Stomach (tissue), 9 donors: ENCODE results near the gene LRRC4C. TPM values are rescaled to one million over a fixed set of nuclear protein-coding genes. Genes with fewer than 3 reads are reported as not detected.

Experiments
- DNase-seq, 2 donors: peaks; one replicate each; pipeline versions ENCODE4 v3.0.0 to v3.0.0-alpha.2; 2013 to 2019
- H3K27ac ChIP-seq, 5 donors: fragments of 200-600 bp in 4 of 5; sonication (generic) in 4 of 5; one replicate each; pipeline ENCODE4 v1.5.1; 2013 to 2019; ENCODE audit warnings: mild to moderate bottlenecking in 1 of 5, moderate library complexity in 1 of 5
- H3K27me3 ChIP-seq, 3 donors: fragments of 200-600 bp; sonication (generic); one replicate each; pipeline ENCODE4 v1.5.1; 2017 to 2019; ENCODE audit warnings: mixed run types in 1 of 3
- H3K36me3 ChIP-seq, 4 donors: fragments of 200-600 bp; sonication (generic); 1 replicate in 3 of 4; 2 replicates in 1 of 4; pipeline ENCODE4 v1.5.1; 2016 to 2019
- H3K4me1 ChIP-seq, 4 donors: fragments of 200-600 bp; sonication (generic); one replicate each; pipeline ENCODE4 v1.5.1; 2016 to 2019
- H3K4me3 ChIP-seq, 4 donors: fragments of 200-600 bp; sonication (generic) in 3 of 4; one replicate each; pipeline ENCODE4 v1.5.1; 2016 to 2019; ENCODE audit warnings: mild to moderate bottlenecking in 1 of 4
- H3K9me3 ChIP-seq, 4 donors: fragments of 200-600 bp; sonication (generic); one replicate each; pipeline ENCODE4 v1.5.1; 2016 to 2019
- EP300 ChIP-seq: sonication (generic); formaldehyde crosslinking; IDR thresholded peaks from one replicate; pipeline ENCODE4 v1.6.1; 2017; ENCODE audit warnings: antibody characterized with exemption
- POLR2A ChIP-seq, 4 donors: fragments of 450-650 bp; IDR thresholded peaks; one replicate each; pipeline ENCODE4 v1.6.1; 2016; ENCODE audit warnings: antibody characterized with exemption in 4 of 4, control low read depth in 2 of 4, mild to moderate bottlenecking in 1 of 4, moderate library complexity in 1 of 4
- POLR2AphosphoS5 ChIP-seq, 3 donors: sonication (generic); formaldehyde crosslinking; IDR thresholded peaks; one replicate each; pipeline ENCODE4 v1.6.1; 2016; ENCODE audit warnings: antibody characterized with exemption in 3 of 3
- WGBS, 5 donors: extraction: QIAGEN DNeasy Blood & Tissue Kit in 3 of 5; methylation state at CpG; one replicate each; pipeline versions ENCODE4 v1.1.5 to v1.1.7; 2013 to 2018; 5-methylcytosine and 5-hydroxymethylcytosine counted together
- intact Hi-C: fragments of 100-400 bp; cut with DNase I; formaldehyde crosslinking; loops from one replicate; pipeline ENCODE4 v1.15.1; 2023; ENCODE audit warnings: low total_unique reads
- polyA plus RNA-seq, 3 donors: library from polyadenylated mRNA; stranded (reverse); fragments of 200-250 nt; gene quantifications; one replicate each; pipeline ENCODE4 v1.2.3, GENCODE V29; 2013
- total RNA-seq, 5 donors: library from RNA; depleted of rRNA; stranded (reverse); fragments of >200 nt; gene quantifications; one replicate each; pipeline versions ENCODE4 v1.1.0 to v1.2.3, GENCODE V29; 2014 to 2016
- TF ChIP-seq, protein P1 (sequence below), 7 experiments: fragments of 450-650 bp in 4 of 7; fragments of 200-600 bp in 3 of 7; sonication (generic) in 3 of 7; IDR thresholded peaks; one replicate each; pipeline ENCODE4 v1.5.1; 2016 to 2019; ENCODE audit warnings: antibody characterized with exemption in 7 of 7, control low read depth in 2 of 7, mild to moderate bottlenecking in 1 of 7
- donor health status: healthy with polysubstance abuse.
- donor health status: Bipolar disorder and iron deficiency.
- donor health status: healthy.

LRRC4C gene
- total and polyA plus RNA-seq, 8 donors = 0.31 to 3.3 (median 0.45) TPM; not detected in 4

DNA sequence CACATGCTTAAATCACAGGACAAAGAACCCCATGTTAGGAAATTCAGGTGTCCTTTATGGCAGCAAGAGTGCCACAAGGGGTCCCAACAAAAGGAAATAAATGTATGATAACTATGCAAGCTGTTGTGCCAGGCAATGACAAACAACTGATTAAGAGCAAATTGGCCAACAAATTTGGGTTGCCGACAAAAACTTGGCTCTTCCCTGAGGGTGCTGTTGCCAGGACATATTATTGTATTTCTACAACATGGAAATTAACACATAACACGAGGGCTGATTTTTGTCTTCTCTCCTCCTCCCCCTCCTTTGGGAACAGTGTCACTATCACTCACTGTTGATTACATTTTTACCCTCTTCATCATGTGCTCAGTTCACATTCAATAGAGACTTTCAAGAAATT is 56.0 kb downstream of the LRRC4C start:
- Histone ChIP-seq H3K27me3 (no peaks in the 10 kb centered on the region), H3K9me3 (no peaks in the 10 kb centered on the region), H3K4me3 (no peak overlapping the region), H3K27ac (no peak overlapping the region), H3K4me1 (no peaks in the 10 kb centered on the region), H3K36me3 (no peaks in the 10 kb centered on the region)
- no peak for DNase-seq
- intact Hi-C loops = no loop called here
- TF ChIP-seq, protein P1, sequence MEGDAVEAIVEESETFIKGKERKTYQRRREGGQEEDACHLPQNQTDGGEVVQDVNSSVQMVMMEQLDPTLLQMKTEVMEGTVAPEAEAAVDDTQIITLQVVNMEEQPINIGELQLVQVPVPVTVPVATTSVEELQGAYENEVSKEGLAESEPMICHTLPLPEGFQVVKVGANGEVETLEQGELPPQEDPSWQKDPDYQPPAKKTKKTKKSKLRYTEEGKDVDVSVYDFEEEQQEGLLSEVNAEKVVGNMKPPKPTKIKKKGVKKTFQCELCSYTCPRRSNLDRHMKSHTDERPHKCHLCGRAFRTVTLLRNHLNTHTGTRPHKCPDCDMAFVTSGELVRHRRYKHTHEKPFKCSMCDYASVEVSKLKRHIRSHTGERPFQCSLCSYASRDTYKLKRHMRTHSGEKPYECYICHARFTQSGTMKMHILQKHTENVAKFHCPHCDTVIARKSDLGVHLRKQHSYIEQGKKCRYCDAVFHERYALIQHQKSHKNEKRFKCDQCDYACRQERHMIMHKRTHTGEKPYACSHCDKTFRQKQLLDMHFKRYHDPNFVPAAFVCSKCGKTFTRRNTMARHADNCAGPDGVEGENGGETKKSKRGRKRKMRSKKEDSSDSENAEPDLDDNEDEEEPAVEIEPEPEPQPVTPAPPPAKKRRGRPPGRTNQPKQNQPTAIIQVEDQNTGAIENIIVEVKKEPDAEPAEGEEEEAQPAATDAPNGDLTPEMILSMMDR (IDR thresholded peaks at IDR 0.05) = no peak
- no peak for TF ChIP-seq POLR2AphosphoS5 (IDR thresholded peaks at IDR 0.05)
- TF ChIP-seq POLR2A (IDR thresholded peaks at IDR 0.05) = no peak
- no peak for TF ChIP-seq EP300
- 41 to 60% (median 52%) methylated on average over 2 of the region's 2 CpGs for WGBS, 5 donors

DNA sequence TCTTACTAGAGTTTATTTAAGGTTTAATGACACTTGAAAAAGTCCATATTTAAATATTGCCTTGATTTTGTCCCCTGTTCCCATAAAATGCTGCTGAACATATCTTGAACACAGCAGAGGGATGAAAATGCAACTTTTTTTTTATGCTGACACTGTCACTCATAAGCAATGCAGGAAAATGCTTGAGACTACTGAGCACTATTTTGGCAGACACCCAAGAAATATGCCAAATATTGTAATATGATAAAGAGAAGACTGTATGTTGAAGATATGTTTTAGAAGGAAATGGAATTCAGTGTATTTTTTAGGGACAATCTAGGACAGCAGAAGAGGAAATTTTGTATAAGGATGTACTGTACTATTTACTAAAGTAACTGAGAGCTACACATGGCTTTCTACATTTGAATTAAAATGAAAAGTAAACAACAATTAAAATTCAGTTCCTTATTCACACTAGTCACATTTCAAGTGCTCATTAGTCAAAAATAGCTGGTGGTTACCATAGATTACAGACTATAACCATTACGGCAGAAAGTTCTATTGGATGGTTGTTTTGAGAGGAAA is 58.6 kb downstream of the LRRC4C start:
- intact Hi-C loops = no loop called here
- H3K4me3 ChIP-seq = no peak overlapping the region
- no peaks in the 10 kb centered on the region for H3K4me1 ChIP-seq
- 79 to 92% (median 88%) methylated on average over 1 of the region's 1 CpG for WGBS, 5 donors
- TF ChIP-seq POLR2AphosphoS5 (IDR thresholded peaks at IDR 0.05) (no peak), POLR2A (IDR thresholded peaks at IDR 0.05) (no peak), EP300 (no peak)
- TF ChIP-seq, protein P1 (IDR thresholded peaks at IDR 0.05) = no peak
- no peaks in the 10 kb centered on the region for H3K36me3 ChIP-seq
- no peaks in the 10 kb centered on the region for H3K27me3 ChIP-seq
- no peaks in the 10 kb centered on the region for H3K9me3 ChIP-seq
- H3K27ac ChIP-seq = no peak overlapping the region
- DNase-seq = no peak

DNA sequence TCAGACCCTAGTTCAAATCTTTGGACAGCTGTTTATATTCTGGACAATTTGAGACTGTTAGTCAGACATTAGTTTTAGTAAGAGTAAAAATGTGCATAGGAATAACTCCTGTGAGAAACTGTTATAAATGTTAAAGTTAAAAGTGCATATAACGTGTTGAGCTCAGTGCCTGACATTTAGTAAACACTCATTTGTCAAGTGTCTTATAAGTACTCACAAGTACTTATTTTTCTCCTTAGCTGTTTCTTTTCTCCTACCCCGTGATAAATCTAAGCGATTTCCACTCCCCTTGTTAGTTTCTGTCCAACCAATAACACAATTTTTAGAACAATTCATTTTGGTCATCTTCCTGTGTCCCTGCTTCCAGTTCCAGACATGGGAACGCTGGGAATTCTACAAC is 59.3 kb downstream of the LRRC4C start:
- no peak for DNase-seq
- Histone ChIP-seq H3K4me3 (no peak overlapping the region), H3K27ac (no peak overlapping the region), H3K9me3 (no peaks in the 10 kb centered on the region), H3K36me3 (no peaks in the 10 kb centered on the region), H3K4me1 (no peaks in the 10 kb centered on the region), H3K27me3 (no peaks in the 10 kb centered on the region)
- 24 to 34% (median 32%) methylated on average over 4 of the region's 4 CpGs for WGBS, 5 donors
- intact Hi-C loops = no loop called here
- TF ChIP-seq EP300 (no peak), POLR2AphosphoS5 (IDR thresholded peaks at IDR 0.05) (no peak), POLR2A (IDR thresholded peaks at IDR 0.05) (no peak)
- TF ChIP-seq, protein P1 (IDR thresholded peaks at IDR 0.05) = no peak

DNA sequence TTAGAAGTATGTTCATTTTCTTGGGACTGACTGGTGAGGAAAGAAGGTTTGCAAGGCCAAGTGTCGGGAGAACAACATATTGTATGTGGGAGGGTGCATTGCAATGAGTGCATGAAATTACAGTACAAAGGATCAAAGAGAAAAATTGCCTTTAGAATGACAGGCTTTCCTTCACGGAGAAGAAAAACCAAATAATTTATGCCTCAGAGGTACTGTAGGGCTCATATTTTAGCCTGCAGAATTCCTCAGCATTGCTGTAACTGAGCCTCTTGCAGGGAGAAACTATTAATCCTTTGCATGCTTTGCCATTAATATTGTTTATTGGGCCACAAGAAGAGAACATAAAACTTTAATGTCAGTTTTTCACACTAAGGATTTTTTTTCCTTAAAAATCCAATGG is 60.1 kb downstream of the LRRC4C start:
- Histone ChIP-seq H3K4me1 (no peaks in the 10 kb centered on the region), H3K27ac (no peak overlapping the region), H3K9me3 (no peaks in the 10 kb centered on the region), H3K4me3 (no peak overlapping the region), H3K27me3 (no peaks in the 10 kb centered on the region), H3K36me3 (no peaks in the 10 kb centered on the region)
- TF ChIP-seq POLR2A (IDR thresholded peaks at IDR 0.05) (no peak), POLR2AphosphoS5 (IDR thresholded peaks at IDR 0.05) (no peak), EP300 (no peak)
- TF ChIP-seq, protein P1 (IDR thresholded peaks at IDR 0.05) = no peak
- 61 to 69% (median 67%) methylated on average over 2 of the region's 2 CpGs for WGBS, 5 donors
- DNase-seq = no peak
- intact Hi-C loops = no loop called here
